Muscle of leg (tissue), 11 donors: ENCODE measurements around the gene TRIP4. TPM values are rescaled to one million over a fixed set of nuclear protein-coding genes. Genes with fewer than 3 reads are reported as not detected.

Source experiments
- DNase-seq: peaks from one replicate; pipeline ENCODE4 v3.0.0; 2013
- H3K27ac ChIP-seq: one replicate; pipeline ENCODE4 v1.5.1; 2013; ENCODE audit warnings: mild to moderate bottlenecking, low read length, control low read depth
- H3K27me3 ChIP-seq: one replicate; pipeline ENCODE4 v1.6.1; 2013; ENCODE audit warnings: low read length; ENCODE audit not compliant: control insufficient read depth, insufficient read depth
- H3K36me3 ChIP-seq: one replicate; pipeline ENCODE4 v1.6.1; 2013; ENCODE audit warnings: low read length; ENCODE audit not compliant: control insufficient read depth, insufficient read depth
- H3K4me1 ChIP-seq: one replicate; pipeline ENCODE4 v1.6.1; 2013; ENCODE audit warnings: low read length; ENCODE audit not compliant: control insufficient read depth, insufficient read depth
- H3K4me3 ChIP-seq: one replicate; pipeline ENCODE4 v1.5.1; 2013; ENCODE audit warnings: low read length, control low read depth
- H3K9me3 ChIP-seq: replicated peaks from 2 replicates; pipeline ENCODE4 v1.6.1; 2013; ENCODE audit warnings: low read depth, low read length; ENCODE audit not compliant: control insufficient read depth
- WGBS: methylation state at CpG from one replicate; pipeline ENCODE4 v1.1.5; 2013; ENCODE audit warnings: missing lambda C conversion rate; ENCODE audit not compliant: insufficient coverage; 5-methylcytosine and 5-hydroxymethylcytosine counted together
- polyA plus RNA-seq, 8 donors: library from polyadenylated mRNA; unstranded; fragments of 120-200 nt; gene quantifications; one replicate each; pipeline versions ENCODE4 v1.2.1 to v1.2.3, GENCODE V29; 2013; ENCODE audit warnings: inconsistent platforms in 1 of 8, low replicate concordance in 1 of 8; ENCODE audit not compliant: insufficient read length in 8 of 8, insufficient read depth in 1 of 8
- total RNA-seq: library from RNA; stranded (reverse); fragments of 120-200 nt; gene quantifications from one replicate; pipeline ENCODE4 v1.2.4, GENCODE V29; 2013

The TRIP4 gene
- total and polyA plus RNA-seq, 9 donors, result 15.8 to 28.0 (median 26.8) TPM

DNA sequence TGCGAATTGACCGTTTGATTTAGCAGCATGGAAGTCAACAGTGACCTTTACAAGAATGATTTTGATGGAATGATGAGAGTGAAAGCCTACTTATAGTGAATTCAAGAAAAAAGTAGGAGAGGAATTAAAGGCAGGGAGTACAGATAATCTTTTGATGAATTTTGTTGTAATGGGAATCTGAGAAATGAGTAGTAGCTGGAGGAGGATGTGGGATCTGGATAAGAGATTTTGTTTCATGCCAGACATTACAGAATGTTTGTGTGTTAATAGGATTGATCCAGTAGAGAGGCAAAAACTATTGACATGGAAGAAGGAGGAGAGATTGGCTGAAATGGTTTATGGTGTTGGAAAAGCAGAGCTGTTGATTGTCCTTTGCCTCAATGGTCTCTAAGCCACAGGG lies 55.4 kb downstream of the TRIP4 start:
- 92% methylated on average over 2 of the region's 2 CpGs for WGBS
- no peaks in the 10 kb centered on the region for H3K9me3 ChIP-seq
- no peak overlapping the region for H3K4me3 ChIP-seq
- no peaks in the 10 kb centered on the region for H3K4me1 ChIP-seq
- H3K27ac ChIP-seq, result no peak overlapping the region
- peaks cover 11% of the 10 kb centered on the region for H3K36me3 ChIP-seq
- DNase-seq, result no peak
- H3K27me3 ChIP-seq, result no peaks in the 10 kb centered on the region

DNA sequence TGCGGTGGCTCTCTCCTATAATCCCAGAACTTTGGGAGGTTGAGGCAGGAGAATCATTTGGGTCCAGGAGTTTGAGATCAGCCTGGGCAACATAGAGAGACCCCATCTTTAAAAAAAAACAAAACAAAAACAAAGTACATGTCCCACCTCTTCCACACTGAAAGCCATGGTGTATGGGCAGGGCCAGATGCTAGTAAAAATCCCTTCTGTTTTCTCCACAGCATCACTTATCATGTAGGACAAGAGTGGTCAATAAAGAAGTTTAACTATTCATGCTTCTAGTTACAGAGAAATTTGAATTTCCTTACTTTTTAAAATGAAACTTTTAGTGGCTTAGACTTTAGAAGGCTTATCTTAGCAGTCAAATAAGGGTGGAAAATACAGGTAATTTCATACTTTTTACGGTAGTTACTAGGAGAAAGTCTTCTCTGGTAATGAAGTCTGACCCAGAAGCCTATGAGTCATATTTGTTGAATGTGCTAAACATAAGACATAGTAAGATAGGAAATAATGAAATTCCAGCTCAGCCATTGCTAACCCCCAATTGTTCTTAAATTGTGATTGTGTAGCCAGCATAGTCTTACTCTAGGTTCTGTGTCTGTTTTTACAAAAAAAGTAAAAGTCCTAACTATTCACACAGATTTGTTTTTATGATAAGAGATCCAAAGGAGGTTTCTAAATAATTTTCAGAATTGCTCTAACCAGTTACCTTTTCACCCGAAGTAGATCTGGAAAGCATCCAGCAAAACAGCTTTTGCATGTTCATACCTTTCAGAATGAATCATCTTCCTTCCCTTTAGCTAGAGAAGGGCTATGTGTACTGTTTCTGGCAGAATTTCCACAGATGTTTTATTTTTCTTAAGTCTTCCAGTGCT lies 56.3 kb downstream of the TRIP4 start:
- no peaks in the 10 kb centered on the region for H3K4me1 ChIP-seq
- no peaks in the 10 kb centered on the region for H3K9me3 ChIP-seq
- DNase-seq, result peak; percentile 48
- peaks cover 17% of the 10 kb centered on the region for H3K36me3 ChIP-seq
- no peaks in the 10 kb centered on the region for H3K27me3 ChIP-seq
- WGBS, result 100% methylated on average over 1 of the region's 3 CpGs
- no peak overlapping the region for H3K4me3 ChIP-seq
- H3K27ac ChIP-seq, result no peak overlapping the region

DNA sequence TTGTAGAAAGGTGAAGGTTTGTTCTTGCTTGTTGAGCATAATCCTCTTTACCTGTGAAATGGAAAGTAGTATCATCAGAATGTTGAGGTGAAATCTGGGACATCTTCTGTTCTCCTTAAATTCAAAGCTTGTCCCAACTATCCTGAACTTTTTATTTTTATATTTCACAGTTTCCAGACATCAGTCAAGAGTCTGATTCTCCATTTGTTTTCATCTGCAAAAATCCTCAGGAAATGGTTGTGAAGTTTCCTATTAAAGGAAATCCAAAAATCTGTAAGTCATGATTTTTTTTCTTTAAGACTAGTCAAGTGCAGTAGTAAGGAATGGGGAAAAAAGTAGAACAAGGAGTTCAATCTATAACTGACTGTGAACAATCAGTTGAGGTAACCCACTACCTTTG lies 57.2 kb downstream of the TRIP4 start:
- DNase-seq, result no peak
- Histone ChIP-seq H3K27me3 (no peaks in the 10 kb centered on the region), H3K9me3 (no peaks in the 10 kb centered on the region), H3K36me3 (peaks cover 19% of the 10 kb centered on the region), H3K4me3 (no peak overlapping the region), H3K4me1 (no peaks in the 10 kb centered on the region), H3K27ac (no peak overlapping the region)

GRCh38 chr15:64447536-64448315 lies 60.1 kb downstream of the TRIP4 start:
- WGBS, result 100% methylated on average over 1 of the region's 6 CpGs
- no peak overlapping the region for H3K4me3 ChIP-seq
- no peaks in the 10 kb centered on the region for H3K9me3 ChIP-seq
- DNase-seq, result no peak
- no peaks in the 10 kb centered on the region for H3K4me1 ChIP-seq
- H3K27ac ChIP-seq, result no peak overlapping the region
- peaks cover 26% of the 10 kb centered on the region for H3K36me3 ChIP-seq
- H3K27me3 ChIP-seq, result no peaks in the 10 kb centered on the region

DNA sequence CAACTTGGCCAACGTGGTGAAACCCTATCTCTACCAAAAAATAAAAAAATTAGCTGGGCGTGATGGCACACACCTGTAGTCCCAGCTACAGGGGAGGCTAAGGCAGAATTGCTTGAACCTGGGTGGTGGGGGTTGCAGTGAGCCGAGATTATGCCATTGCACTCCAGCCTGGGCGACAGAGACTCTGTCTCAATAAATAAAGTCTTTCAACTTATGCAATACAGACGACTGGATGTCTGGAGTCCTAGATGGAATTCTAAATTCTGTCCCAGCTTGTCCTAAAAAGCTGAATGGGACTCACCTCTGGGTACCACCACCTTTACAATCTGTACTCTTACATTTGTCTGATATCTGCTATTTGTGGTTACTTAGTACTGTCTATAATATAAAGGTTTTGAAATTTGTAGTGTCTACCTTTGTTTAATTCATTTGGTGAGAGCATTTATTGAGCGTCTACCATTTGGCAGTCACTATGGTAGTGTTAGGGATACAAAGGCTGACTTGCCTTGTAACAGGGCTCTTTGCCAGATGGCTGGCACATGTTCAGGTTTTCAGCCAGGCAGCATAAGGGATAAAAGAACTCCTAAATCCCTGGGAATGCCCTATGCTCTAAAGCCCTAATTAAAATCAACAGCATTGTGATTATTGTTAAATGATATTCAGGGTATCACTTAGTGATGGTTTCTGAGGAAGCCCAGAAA lies 65.5 kb downstream of the TRIP4 start:
- Histone ChIP-seq H3K9me3 (no peaks in the 10 kb centered on the region), H3K36me3 (peaks cover 28% of the 10 kb centered on the region), H3K4me1 (no peaks in the 10 kb centered on the region), H3K27me3 (no peaks in the 10 kb centered on the region), H3K27ac (no peak overlapping the region), H3K4me3 (no peak overlapping the region)
- peak; percentile 36 for DNase-seq
- WGBS, result 64% methylated on average over 1 of the region's 6 CpGs

GRCh38 chr15:64453689-64454037 lies 66.0 kb downstream of the TRIP4 start:
- DNase-seq, result no peak
- Histone ChIP-seq H3K9me3 (no peaks in the 10 kb centered on the region), H3K36me3 (peaks cover 25% of the 10 kb centered on the region), H3K4me3 (no peak overlapping the region), H3K27ac (no peak overlapping the region), H3K27me3 (no peaks in the 10 kb centered on the region), H3K4me1 (no peaks in the 10 kb centered on the region)
- WGBS, result 100% methylated on average over 1 of the region's 1 CpG

GRCh38 chr15:64454282-64454681 lies 66.6 kb downstream of the TRIP4 start:
- Histone ChIP-seq H3K27ac (no peak overlapping the region), H3K36me3 (peaks cover 21% of the 10 kb centered on the region), H3K4me3 (no peak overlapping the region), H3K27me3 (no peaks in the 10 kb centered on the region), H3K4me1 (no peaks in the 10 kb centered on the region), H3K9me3 (no peaks in the 10 kb centered on the region)
- DNase-seq, result no peak

DNA sequence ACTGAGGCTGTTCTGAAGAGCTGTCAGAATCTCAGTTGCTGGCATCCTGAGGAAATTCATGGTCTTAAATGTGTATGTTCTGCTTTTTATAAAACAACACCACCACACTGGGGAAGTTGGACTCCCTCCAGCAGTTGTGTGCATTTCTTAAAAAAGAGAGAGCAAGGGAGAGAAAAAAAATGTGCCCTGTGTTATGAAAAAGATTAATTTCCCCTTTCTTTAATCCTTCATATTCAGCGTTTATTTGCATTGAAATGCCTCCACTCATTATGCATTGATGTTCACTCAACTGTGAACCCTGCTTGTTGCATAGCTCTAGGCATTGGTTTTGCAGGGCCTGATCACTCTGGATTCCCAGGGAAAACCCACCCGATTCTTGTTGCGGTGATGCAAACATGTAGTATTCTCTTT lies 68.3 kb downstream of the TRIP4 start:
- Histone ChIP-seq H3K36me3 (peaks cover 13% of the 10 kb centered on the region), H3K4me1 (peaks cover 4% of the 10 kb centered on the region), H3K4me3 (no peak overlapping the region), H3K27me3 (no peaks in the 10 kb centered on the region), H3K27ac (no peak overlapping the region), H3K9me3 (no peaks in the 10 kb centered on the region)
- DNase-seq, result peak; percentile 77
- 47% methylated on average over 3 of the region's 3 CpGs for WGBS

GRCh38 chr15:64456634-64457108 lies 69.0 kb downstream of the TRIP4 start:
- H3K27ac ChIP-seq, result no peak overlapping the region
- no peak for DNase-seq
- no peaks in the 10 kb centered on the region for H3K27me3 ChIP-seq

More at GRCh38 chr15:64456634-64457108, 69.0 kb downstream of the TRIP4 start:
- WGBS, result no CpG with 5 or more reads among the region's 1 CpG
- peaks cover 6% of the 10 kb centered on the region for H3K4me1 ChIP-seq
- H3K36me3 ChIP-seq, result peaks cover 13% of the 10 kb centered on the region
- H3K4me3 ChIP-seq, result no peak overlapping the region
- no peaks in the 10 kb centered on the region for H3K9me3 ChIP-seq
